ENCODE data around the gene CBLN1.

CBLN1 gene

GRCh38 chr16:49277386-49277742, 4.3 kb downstream of the CBLN1 start:
- Histone ChIP-seq H3K9me3 (no peaks in the 10 kb centered on the region), H3K4me3 (ENCODE audit: low read depth in 1 of 2, low read length in 1 of 2) (no peak overlapping the region), H3K27ac (no peak overlapping the region), H3K4me1 (ENCODE audit: control insufficient read depth in 1 of 2, insufficient read depth in 1 of 2, low read depth in 1 of 2, low read length in 1 of 2) (peaks cover 0 to 8% of the 10 kb centered on the region in 2 experiments), H3K36me3 (no peaks in the 10 kb centered on the region), H3K27me3 (peaks cover 100% of the 10 kb centered on the region)
- no peak for TF ChIP-seq CTCF (IDR thresholded peaks at IDR 0.05)

- Histone ChIP-seq H3K36me3 (no peaks in the 10 kb centered on the region), H3K27me3 (peaks cover 100% of the 10 kb centered on the region), H3K27ac (no peak overlapping the region), H3K4me1 (ENCODE audit: control insufficient read depth in 1 of 2, insufficient read depth in 1 of 2, low read depth in 1 of 2, low read length in 1 of 2) (peaks cover 0 to 5% of the 10 kb centered on the region in 2 experiments), H3K4me3 (ENCODE audit: low read depth in 1 of 2, low read length in 1 of 2) (no peak overlapping the region), H3K9me3 (no peaks in the 10 kb centered on the region)
- TF ChIP-seq CTCF (IDR thresholded peaks at IDR 0.05): no peak
Measured at GRCh38 chr16:49276646-49277385, 4.8 kb downstream of the CBLN1 start.

GRCh38 chr16:49275870-49276269, 5.8 kb downstream of the CBLN1 start:
- H3K4me3 ChIP-seq (ENCODE audit: low read depth in 1 of 2, low read length in 1 of 2): no peak overlapping the region
- no peaks in the 10 kb centered on the region for H3K36me3 ChIP-seq
- H3K9me3 ChIP-seq: no peaks in the 10 kb centered on the region
- no peaks in the 10 kb centered on the region for H3K4me1 ChIP-seq (ENCODE audit: control insufficient read depth in 1 of 2, insufficient read depth in 1 of 2, low read depth in 1 of 2, low read length in 1 of 2)
- H3K27ac ChIP-seq: no peak overlapping the region
- no peak for TF ChIP-seq CTCF (IDR thresholded peaks at IDR 0.05)
- H3K27me3 ChIP-seq: peaks cover 98% of the 10 kb centered on the region

GRCh38 chr16:49275050-49275730, 6.4 kb downstream of the CBLN1 start:
- H3K4me3 ChIP-seq (ENCODE audit: low read depth in 1 of 2, low read length in 1 of 2): no peak overlapping the region
- peaks cover 92% of the 10 kb centered on the region for H3K27me3 ChIP-seq
- no peaks in the 10 kb centered on the region for H3K4me1 ChIP-seq (ENCODE audit: control insufficient read depth in 1 of 2, insufficient read depth in 1 of 2, low read depth in 1 of 2, low read length in 1 of 2)
- no peaks in the 10 kb centered on the region for H3K9me3 ChIP-seq
- H3K27ac ChIP-seq: no peak overlapping the region
- H3K36me3 ChIP-seq: no peaks in the 10 kb centered on the region
- no peak for TF ChIP-seq CTCF (IDR thresholded peaks at IDR 0.05)

GRCh38 chr16:49274591-49274990, 7.0 kb downstream of the CBLN1 start:
- Histone ChIP-seq H3K4me3 (ENCODE audit: low read depth in 1 of 2, low read length in 1 of 2) (no peak overlapping the region), H3K27ac (no peak overlapping the region), H3K4me1 (ENCODE audit: control insufficient read depth in 1 of 2, insufficient read depth in 1 of 2, low read depth in 1 of 2, low read length in 1 of 2) (no peaks in the 10 kb centered on the region), H3K36me3 (no peaks in the 10 kb centered on the region), H3K27me3 (peaks cover 90% of the 10 kb centered on the region), H3K9me3 (no peaks in the 10 kb centered on the region)
- no peak for TF ChIP-seq CTCF (IDR thresholded peaks at IDR 0.05)
